ENCODE measurements around the gene KLHL6. TPM values are rescaled to one million over a fixed set of nuclear protein-coding genes. Genes with fewer than 3 reads are reported as not detected.

KLHL6 gene
- total RNA-seq, 1 experiment from 2014 or later, result 0.03 TPM

GRCh38 chr3:183449791-183450190 lies 105.7 kb downstream of the KLHL6 start:
- intact Hi-C loops (cut with micrococcal nuclease; ENCODE audit: unreplicated experiment), result no loop called here
- no peak for ATAC-seq

DNA sequence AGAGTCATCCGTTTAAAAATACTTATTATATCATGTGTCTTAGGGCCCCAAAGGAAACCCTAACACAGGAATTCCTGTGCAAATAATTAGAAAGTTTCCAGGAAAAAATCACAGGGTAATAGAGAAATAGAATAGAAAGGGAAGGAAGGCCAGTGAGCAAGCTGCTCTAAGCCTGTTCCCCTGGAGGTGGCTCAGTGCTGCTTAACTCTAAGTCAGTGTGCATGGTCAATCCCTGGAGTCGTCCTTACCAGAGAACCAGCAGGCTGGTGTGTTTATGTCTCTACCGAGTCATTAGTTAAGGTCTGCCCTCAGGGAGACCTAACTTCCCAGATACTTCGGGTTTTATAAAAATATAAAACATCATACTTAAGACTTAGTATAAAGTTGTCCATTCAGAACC lies 106.1 kb downstream of the KLHL6 start:
- Histone ChIP-seq H3K27me3 (ENCODE audit: control insufficient read depth, insufficient read depth, low read length) (no peaks in the 10 kb centered on the region), H3K36me3 (ENCODE audit: control insufficient read depth, insufficient read depth, low read length) (no peaks in the 10 kb centered on the region), H3K9me3 (ENCODE audit: control insufficient read depth, insufficient read depth, low read depth, low read length) (peaks cover 8% of the 10 kb centered on the region; the same call in 1 of the 2 replicates), H3K27ac (ENCODE audit: low read length) (no peak overlapping the region), H3K4me1 (ENCODE audit: control insufficient read depth, insufficient read depth, low read length) (peaks cover 18% of the 10 kb centered on the region), H3K4me3 (ENCODE audit: low read depth in 2 of 2, low read length in 2 of 2) (no peak overlapping the region)
- no TSS peak for BruUV-seq (replicated peaks)
- intact Hi-C loops (cut with micrococcal nuclease; ENCODE audit: unreplicated experiment), result no loop called here
- TF ChIP-seq, protein P1, sequence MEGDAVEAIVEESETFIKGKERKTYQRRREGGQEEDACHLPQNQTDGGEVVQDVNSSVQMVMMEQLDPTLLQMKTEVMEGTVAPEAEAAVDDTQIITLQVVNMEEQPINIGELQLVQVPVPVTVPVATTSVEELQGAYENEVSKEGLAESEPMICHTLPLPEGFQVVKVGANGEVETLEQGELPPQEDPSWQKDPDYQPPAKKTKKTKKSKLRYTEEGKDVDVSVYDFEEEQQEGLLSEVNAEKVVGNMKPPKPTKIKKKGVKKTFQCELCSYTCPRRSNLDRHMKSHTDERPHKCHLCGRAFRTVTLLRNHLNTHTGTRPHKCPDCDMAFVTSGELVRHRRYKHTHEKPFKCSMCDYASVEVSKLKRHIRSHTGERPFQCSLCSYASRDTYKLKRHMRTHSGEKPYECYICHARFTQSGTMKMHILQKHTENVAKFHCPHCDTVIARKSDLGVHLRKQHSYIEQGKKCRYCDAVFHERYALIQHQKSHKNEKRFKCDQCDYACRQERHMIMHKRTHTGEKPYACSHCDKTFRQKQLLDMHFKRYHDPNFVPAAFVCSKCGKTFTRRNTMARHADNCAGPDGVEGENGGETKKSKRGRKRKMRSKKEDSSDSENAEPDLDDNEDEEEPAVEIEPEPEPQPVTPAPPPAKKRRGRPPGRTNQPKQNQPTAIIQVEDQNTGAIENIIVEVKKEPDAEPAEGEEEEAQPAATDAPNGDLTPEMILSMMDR (IDR thresholded peaks at IDR 0.05), result 0 out of 2 replicates have a peak, but pooled peaks have one; percentile 26
- TF ChIP-seq, protein P2, sequence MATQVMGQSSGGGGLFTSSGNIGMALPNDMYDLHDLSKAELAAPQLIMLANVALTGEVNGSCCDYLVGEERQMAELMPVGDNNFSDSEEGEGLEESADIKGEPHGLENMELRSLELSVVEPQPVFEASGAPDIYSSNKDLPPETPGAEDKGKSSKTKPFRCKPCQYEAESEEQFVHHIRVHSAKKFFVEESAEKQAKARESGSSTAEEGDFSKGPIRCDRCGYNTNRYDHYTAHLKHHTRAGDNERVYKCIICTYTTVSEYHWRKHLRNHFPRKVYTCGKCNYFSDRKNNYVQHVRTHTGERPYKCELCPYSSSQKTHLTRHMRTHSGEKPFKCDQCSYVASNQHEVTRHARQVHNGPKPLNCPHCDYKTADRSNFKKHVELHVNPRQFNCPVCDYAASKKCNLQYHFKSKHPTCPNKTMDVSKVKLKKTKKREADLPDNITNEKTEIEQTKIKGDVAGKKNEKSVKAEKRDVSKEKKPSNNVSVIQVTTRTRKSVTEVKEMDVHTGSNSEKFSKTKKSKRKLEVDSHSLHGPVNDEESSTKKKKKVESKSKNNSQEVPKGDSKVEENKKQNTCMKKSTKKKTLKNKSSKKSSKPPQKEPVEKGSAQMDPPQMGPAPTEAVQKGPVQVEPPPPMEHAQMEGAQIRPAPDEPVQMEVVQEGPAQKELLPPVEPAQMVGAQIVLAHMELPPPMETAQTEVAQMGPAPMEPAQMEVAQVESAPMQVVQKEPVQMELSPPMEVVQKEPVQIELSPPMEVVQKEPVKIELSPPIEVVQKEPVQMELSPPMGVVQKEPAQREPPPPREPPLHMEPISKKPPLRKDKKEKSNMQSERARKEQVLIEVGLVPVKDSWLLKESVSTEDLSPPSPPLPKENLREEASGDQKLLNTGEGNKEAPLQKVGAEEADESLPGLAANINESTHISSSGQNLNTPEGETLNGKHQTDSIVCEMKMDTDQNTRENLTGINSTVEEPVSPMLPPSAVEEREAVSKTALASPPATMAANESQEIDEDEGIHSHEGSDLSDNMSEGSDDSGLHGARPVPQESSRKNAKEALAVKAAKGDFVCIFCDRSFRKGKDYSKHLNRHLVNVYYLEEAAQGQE (IDR thresholded peaks at IDR 0.05; ENCODE audit: insufficient read depth in 1 of 2, low read depth in 2 of 2, low read length in 1 of 2), result no peak
- CTCF ChIA-PET, result no interaction called here
- in situ Hi-C loops (cut with HindIII; ENCODE audit: low pct_unique_long_range_greater_than_20kb, low sequenced_read_pairs), result no loop called here
- DNase-seq (ENCODE audit: low read depth, low spot score), result no peak
- POLR2A ChIA-PET, result interaction anchor here (0.6 kb wide), 1 partner anchor 308 kb away, joined by 6 read pairs; no protein-coding TSS in a partner anchor
- ATAC-seq, result peak; percentile 47; the same call in 1 of the 2 replicates

More at GRCh38 chr3:183449791-183450190, 105.7 kb downstream of the KLHL6 start:
- Histone ChIP-seq H3K4me1 (ENCODE audit: control insufficient read depth, insufficient read depth, low read length) (peaks cover 18% of the 10 kb centered on the region), H3K4me3 (ENCODE audit: low read depth in 2 of 2, low read length in 2 of 2) (no peak overlapping the region), H3K27me3 (ENCODE audit: control insufficient read depth, insufficient read depth, low read length) (no peaks in the 10 kb centered on the region), H3K9me3 (ENCODE audit: control insufficient read depth, insufficient read depth, low read depth, low read length) (peaks cover 4% of the 10 kb centered on the region; the same call in 1 of the 2 replicates), H3K36me3 (ENCODE audit: control insufficient read depth, insufficient read depth, low read length) (no peaks in the 10 kb centered on the region), H3K27ac (ENCODE audit: low read length) (no peak overlapping the region)
- in situ Hi-C loops (cut with HindIII; ENCODE audit: low pct_unique_long_range_greater_than_20kb, low sequenced_read_pairs), result no loop called here
- POLR2A ChIA-PET, result interaction anchor here (0.5 to 0.6 kb wide), 2 partner anchors 193 to 308 kb away, joined by 6 to 18 read pairs; no protein-coding TSS in a partner anchor
- TF ChIP-seq, protein P1 (IDR thresholded peaks at IDR 0.05), result no peak
- TF ChIP-seq SIN3A (IDR thresholded peaks at IDR 0.05; ENCODE audit: borderline replicate concordance, insufficient read depth, low read depth, low read length), result no peak
- TF ChIP-seq, protein P2 (IDR thresholded peaks at IDR 0.05; ENCODE audit: insufficient read depth in 1 of 2, low read depth in 2 of 2, low read length in 1 of 2), result no peak
- no peak for TF ChIP-seq TCF7L2 (IDR thresholded peaks at IDR 0.05; ENCODE audit: low read depth, low read length)
- no peak for TF ChIP-seq POLR2AphosphoS5 (IDR thresholded peaks at IDR 0.05; ENCODE audit: low read depth, low read length)
- no peak for DNase-seq (ENCODE audit: low read depth, low spot score)
- CTCF ChIA-PET, result no interaction called here
- no TSS peak for BruUV-seq (replicated peaks)
